ENCODE data around the gene SLIT1.

SLIT1 gene

DNA sequence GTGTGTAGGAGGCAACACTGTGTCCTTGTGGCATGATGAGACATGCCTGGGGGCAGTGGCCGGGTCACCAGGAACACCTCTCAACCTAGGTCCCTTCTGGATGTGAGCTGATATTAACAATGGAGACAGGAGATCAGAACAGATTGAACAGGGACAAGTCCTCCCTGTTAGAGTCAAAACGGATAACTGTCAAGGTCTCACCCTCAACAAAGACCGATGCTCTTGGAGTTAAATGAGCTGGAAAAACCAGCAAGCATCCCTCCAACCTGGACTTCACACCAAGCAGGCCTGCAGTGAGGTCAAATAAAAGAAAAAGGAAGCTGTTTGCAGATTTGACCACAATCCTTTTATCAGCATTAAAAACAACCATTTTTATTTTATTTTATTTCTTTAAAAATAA lies 49.0 kb downstream of the SLIT1 start:
- no peak for DNase-seq

DNA sequence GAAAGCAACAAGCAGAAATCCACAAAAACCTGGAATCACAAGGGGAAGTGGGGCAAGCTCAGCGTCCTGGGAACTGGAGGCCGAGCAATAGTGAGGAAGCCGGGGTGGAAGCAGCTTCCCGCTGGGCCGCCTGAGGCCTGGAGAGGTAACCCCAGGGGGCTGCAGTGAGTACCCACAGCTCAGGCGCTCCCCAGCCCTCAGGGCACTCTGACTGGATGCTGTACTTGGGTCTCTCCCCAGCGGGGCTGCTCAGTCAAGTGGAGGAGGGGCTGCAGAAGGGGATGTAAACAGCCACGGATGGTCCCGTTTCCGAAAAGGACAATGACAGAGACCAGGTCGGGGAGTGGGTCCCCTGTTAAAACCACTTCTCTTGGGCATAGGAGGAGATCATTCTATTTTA lies 50.3 kb downstream of the SLIT1 start:
- DNase-seq: no peak

DNA sequence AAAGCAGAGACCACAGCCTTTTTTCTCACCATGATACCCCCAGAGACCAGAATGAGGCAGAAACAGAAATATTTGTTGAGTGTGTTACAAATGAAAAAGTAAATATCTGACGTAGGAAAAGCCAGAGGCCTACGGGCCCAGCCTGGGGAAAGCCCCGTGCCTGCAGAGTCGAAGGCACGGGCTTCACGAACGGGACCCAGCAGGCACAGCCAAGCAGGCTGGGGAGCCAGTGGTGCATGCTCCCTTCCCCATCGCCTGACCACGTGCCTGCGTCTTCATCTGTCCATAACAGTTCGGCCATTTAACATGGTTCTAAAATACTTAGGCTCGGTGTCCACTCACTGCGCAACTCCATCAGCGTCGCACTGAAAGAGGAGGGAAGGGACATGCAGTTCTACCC lies 50.8 kb downstream of the SLIT1 start:
- DNase-seq: no peak

GRCh38 chr10:97134110-97134509 lies 51.6 kb downstream of the SLIT1 start:
- no peak for DNase-seq

DNA sequence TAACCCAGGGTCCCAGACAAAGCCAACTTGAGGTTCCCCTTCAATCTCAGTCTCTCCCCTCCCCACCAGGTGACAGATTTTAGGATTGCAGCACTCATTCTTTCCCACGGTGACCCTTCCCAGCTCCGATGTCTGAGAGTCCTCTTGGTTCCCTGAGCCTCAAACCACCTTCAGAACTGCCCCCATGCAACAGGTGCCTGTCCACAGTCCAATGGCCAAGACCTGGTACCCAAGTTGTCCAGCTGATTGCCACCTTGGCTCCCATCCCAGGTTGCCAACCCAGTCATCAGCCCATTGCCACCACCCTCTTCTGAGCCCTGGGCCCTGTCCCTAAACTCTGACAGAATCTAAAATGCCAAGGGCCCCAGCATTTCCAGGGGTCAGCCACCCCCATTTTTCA lies 53.5 kb downstream of the SLIT1 start:
- no peak for DNase-seq

DNA sequence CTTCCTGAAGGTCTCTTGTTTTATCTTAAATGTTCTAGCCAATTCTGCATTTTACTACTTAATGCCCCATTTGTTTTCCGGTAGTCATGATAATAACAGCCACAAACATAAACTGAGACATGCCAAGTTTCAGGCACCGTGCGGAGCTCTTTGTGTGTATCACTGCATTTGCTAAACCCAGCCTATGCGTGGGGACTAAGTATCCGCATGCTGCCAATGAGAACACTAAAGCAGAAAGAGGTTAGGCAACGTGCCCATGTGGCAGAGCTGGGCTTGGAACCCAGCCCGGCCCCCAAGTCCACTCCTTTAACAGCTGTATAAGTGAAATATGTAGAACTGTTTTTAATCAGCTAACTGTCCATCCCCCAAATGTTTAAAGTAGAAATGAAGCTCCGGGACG lies 54.1 kb downstream of the SLIT1 start:
- no peak for DNase-seq

DNA sequence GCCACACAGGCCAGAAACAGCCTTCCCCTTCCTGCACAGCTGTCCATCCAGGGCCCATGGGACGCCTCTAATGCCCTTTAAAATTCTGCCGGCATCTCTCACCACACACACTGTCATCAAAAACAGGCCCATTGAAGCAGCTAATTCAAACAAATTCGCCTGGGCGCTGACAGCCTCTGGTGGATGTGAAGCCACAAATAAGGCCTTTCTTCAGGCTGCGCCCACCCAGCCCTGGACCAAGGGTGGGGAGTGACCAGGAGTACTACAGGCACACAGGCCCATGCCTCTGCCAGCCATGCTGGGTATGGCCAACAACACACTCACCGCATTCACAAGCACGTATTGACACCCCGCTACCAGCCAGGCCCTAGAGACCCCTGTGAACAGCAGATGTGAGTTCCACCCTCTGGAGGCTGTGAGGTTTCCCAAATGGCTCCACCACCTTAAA lies 54.6 kb downstream of the SLIT1 start:
- DNase-seq: no peak

DNA sequence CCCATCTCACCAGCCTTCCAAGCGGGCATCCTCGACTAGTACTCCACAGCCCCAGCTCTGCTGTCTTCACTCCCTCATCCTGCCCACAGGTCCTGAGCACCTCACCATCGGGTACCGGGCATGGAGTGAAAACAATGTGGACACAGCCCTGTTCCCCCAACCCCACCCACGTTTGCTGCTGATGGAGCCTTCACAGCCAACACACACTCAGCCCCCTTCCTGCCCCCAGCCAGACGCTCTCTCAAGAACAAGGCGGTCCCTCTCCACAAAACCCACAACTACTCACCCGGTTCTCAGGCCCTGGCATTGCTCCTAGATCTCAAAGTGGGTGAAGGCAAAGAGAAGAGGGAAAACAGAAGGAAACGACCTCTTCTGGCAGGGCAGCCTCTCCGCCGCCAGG lies 56.1 kb downstream of the SLIT1 start:
- no peak for DNase-seq

GRCh38 chr10:97128516-97129154 lies 57.1 kb downstream of the SLIT1 start:
- no peak for DNase-seq

DNA sequence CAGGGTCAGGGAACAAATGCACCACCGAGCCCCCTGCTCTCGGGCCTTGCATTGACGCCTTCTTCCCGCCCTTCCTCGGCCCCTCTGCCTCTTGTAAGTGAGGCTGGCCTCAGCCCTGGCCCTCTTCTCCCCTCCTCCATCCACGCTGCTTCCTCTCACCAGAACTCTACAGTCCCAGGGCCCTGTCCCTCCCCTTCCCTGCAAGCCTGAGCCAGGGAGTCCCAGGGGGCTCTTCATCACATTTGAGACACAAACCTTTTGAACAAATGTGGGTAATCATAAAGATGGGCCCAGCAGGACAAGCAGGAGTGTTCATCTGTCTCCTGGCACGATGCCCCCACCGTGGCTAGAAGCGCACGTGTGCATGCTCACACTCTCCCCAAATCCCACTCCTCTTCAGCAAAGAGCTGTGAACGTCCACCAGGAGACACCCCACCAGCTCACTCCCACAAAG lies 57.7 kb downstream of the SLIT1 start:
- DNase-seq: no peak

- DNase-seq: no peak
Observed at GRCh38 chr10:97127509-97127908, 58.2 kb downstream of the SLIT1 start.

DNA sequence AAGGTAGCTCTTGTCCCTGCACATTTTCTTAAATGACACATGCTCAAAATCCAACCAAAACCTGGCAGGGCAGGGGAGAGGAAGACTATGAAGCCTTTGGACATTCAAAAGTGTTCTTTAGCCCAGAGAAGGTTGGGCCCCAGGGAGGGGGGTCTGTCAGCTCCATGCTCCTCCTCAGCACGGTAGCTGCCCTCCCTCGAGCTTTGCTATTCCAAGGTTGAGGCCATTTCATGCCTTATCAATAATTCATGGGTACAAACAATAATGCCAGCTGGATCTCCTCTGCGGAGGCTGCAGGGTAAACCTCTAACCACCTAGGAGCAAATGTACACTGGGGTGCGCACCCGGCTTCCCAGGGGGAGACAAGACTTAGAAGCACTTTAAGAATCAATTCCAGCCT lies 61.5 kb downstream of the SLIT1 start:
- no peak for DNase-seq

- no peak for DNase-seq
Observed at GRCh38 chr10:97123765-97124164, 62.0 kb downstream of the SLIT1 start.

DNA sequence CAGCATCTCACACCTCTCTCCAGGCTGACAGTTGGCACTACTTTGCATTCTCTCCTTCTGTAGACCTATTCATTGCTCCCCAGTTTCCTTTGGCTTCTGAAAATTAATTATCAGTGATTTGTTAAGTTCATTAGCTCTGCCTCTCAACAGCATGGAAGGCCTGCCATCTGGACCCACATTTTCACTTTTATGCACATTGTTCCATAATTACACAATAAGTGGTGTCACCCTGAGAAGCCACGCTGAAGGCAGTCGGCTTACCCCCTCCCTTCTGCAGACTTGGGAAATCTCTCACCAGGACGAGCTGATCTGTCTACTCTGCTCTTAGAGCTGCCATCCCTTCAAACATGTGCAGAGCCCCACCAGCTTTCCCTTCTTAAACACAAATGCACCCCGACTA lies 64.7 kb downstream of the SLIT1 start:
- no peak for DNase-seq

DNA sequence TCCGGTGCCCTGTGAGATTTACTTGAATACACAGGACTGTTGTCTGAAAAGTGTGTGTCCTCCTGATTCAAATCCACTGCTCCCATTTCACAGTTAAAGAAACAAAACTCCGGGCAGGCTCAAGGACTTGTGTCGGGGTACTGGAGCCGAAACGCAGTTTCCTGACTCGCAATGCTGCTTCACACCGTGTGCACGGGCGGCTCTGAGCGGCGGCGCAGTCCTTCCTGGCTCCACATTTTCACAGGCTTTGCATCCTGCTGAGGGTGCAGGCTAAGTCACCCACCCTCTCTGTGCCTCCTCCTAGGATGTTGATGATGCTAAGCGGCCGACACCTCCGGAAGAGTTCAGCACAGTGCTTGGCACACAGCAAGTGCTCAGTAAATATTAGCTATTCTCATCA lies 65.4 kb downstream of the SLIT1 start:
- DNase-seq: no peak

DNA sequence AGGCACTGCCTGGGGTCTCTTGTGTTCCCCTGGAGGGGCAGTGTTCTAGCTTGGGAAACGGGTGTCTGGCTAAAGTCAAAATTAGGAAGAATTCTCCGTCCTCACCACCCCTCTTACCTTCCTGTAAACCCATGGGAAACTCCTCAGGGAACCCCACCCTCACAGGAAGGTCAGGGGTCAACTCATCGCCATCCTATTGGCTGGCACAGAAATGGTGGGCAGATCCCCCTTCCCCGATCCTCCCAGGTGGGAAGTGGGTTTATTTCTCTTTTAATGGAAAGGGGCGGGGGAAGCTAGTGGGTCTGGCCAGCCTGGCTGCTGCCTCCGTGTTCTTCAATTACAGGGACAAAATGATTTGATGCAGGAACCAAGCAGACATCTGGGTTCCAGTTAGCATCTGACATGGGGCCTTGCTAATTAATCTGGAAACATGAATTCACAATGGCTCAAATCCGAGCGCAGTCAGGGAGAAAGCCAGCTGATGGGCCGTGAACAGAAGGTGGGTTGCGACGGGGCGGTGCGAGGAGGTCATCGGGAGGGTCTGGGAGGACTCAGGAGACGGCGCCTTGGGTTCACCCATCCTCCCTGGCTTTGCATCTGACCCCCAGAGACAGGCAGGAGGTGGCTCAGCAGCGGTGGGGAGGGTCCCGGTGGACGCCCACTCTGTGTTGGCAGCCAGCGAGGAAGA lies 66.6 kb downstream of the SLIT1 start:
- DNase-seq: no peak

DNA sequence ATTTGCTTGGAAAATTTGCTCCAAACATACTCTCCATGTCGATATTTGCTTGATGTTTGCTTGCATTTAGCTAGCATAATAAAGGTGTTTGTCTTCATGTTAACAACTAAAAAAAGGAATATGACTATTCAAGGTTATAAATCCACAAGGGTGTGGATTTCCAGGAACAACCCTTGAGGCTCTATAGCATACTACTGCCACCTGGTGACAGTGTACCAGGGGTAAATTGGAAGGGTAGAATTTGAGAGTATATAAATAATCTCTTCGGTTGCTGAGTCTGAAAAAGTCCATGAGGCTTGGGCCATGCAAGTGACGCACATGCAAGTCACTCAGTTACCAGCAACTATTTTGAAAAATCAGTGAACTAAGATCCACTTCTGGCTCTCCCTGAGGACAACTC lies 68.4 kb downstream of the SLIT1 start:
- no peak for DNase-seq

GRCh38 chr10:97116462-97117162 lies 69.1 kb downstream of the SLIT1 start:
- no peak for DNase-seq

DNA sequence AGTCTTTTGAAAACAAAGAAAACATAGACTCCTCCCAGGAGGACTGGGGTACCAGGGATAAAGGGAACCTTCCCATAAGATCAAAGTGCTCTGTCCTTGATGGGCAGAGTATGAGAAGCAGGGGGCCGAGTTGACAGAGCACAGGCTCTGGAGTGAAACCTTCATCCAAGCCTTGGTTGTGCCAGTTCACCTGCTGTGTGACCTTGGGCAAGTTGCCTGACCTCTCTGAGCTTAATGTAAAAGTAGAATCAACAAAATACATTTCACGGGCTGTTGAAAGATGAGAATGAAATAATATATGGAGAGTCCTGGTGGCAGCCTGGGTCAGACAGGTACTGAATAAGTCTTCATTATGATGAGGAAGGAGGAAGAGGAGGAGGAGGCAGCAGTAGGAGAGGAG lies 69.9 kb downstream of the SLIT1 start:
- no peak for DNase-seq

GRCh38 chr10:97111615-97112014 lies 74.1 kb downstream of the SLIT1 start:
- DNase-seq: no peak

DNA sequence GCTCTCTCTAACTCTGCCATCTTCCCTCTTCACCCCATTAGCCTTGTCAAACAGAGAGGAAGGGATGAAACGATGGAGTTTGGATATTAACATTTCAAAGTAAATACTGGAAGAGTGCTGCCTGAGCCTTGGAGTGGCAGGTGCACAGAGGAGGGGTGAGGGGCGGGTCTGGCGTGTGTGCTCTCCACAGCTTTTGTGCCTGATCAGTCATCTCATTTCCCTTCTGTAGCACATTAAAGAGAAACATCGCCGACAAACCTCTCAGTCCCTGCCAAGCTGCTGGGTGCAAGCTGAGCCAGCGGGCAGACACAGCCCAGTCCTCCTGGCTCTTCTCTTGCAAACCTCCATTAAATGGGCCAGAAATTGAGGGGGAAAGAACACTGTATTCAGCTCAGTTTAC lies 76.2 kb downstream of the SLIT1 start:
- DNase-seq: no peak

GRCh38 chr10:97107551-97107950 lies 78.2 kb downstream of the SLIT1 start:
- no peak for DNase-seq

- no peak for DNase-seq
Observed at GRCh38 chr10:97106207-97106606, 79.6 kb downstream of the SLIT1 start.

DNA sequence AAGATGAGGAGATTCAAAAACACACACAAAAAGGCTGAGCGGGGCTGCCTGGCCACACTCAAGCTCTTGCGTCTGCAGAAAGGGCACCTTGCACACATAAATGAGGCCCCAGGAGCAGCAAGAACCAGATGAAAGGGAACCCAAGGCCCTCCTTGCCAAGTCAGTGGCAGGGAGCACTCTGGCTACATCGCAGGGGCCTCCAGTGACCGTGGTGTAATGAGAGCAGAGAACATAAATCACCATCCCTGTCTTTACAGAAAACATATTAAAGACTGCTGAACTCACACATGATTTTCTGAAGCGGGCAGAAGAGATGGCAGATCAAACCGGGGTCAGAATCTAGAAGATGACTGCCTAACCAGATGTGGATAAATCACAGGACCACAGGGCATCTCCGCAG lies 80.5 kb downstream of the SLIT1 start:
- no peak for DNase-seq

Data from stimulated activated CD4-positive, alpha-beta T cell treated with anti-CD3 and anti-CD28 coated beads, Interleukin-4, amount 100 ng/mL, for 4 hours (primary cell).